OCI-LY7 (cell line): ENCODE data around the gene DAB1.

Source experiments
- CTCF ChIP-seq: fragments of 200-600 bp; sonication (generic); conservative IDR thresholded peaks from 2 replicates; pipeline ENCODE4 v1.5.1; 2014; ENCODE audit warnings: mild to moderate bottlenecking, antibody characterized with exemption, low read length, moderate library complexity, mixed read lengths
- EZH2phosphoT487 ChIP-seq: fragments of 200-600 bp; sonication (generic); IDR thresholded peaks from 2 replicates; pipeline ENCODE4 v1.6.1; 2018; ENCODE audit warnings: low read depth, borderline replicate concordance, mild to moderate bottlenecking, mixed run types, antibody characterized with exemption, low read length, moderate library complexity, mixed read lengths

- no peak for TF ChIP-seq CTCF
- TF ChIP-seq EZH2phosphoT487: no peak
Observed at GRCh38 chr1:57265104-57265503, 158.8 kb downstream of the DAB1 start.
